Small intestine (tissue), 7 donors: ENCODE results near the gene RABL3. TPM values are rescaled to one million over a fixed set of nuclear protein-coding genes. Genes with fewer than 3 reads are reported as not detected.

Experiments used
- DNase-seq, 2 donors: peaks; one replicate each; pipeline versions ENCODE4 v3.0.0 to v3.0.0-alpha.2; 2013
- FAIRE-seq: peaks from 2 replicates; lab custom pipeline; 2012; peaks lifted over from hg19 to GRCh38; lab: Jason Lieb, UNC
- H3K27ac ChIP-seq, 3 donors: one replicate each; pipeline ENCODE4 v1.5.1; 2013; ENCODE audit warnings: low read length in 2 of 3, mild to moderate bottlenecking in 2 of 3, control low read depth in 1 of 3, inconsistent platforms in 1 of 3, low read depth in 1 of 3, moderate library complexity in 1 of 3
- H3K27me3 ChIP-seq, 3 donors: one replicate each; pipeline ENCODE4 v1.6.1; 2013; ENCODE audit warnings: low read length in 3 of 3, inconsistent platforms in 1 of 3; ENCODE audit not compliant: control insufficient read depth in 3 of 3, insufficient read depth in 3 of 3
- H3K36me3 ChIP-seq, 3 donors: one replicate each; pipeline ENCODE4 v1.6.1; 2013; ENCODE audit warnings: low read length in 3 of 3, inconsistent platforms in 1 of 3, low read depth in 1 of 3, mild to moderate bottlenecking in 1 of 3, moderate library complexity in 1 of 3; ENCODE audit not compliant: control insufficient read depth in 3 of 3, insufficient read depth in 2 of 3
- H3K4me1 ChIP-seq, 3 donors: one replicate each; pipeline ENCODE4 v1.6.1; 2013; ENCODE audit warnings: low read length in 2 of 3, inconsistent platforms in 1 of 3, low read depth in 1 of 3, mild to moderate bottlenecking in 1 of 3, moderate library complexity in 1 of 3; ENCODE audit not compliant: control insufficient read depth in 3 of 3, insufficient read depth in 2 of 3
- H3K4me3 ChIP-seq, 3 donors: one replicate each; pipeline ENCODE4 v1.5.1; 2013; ENCODE audit warnings: low read length in 3 of 3, control low read depth in 1 of 3, inconsistent platforms in 1 of 3, low read depth in 1 of 3, mild to moderate bottlenecking in 1 of 3, moderate library complexity in 1 of 3
- H3K9me3 ChIP-seq, 2 donors: one replicate each; pipeline ENCODE4 v1.6.1; 2013; ENCODE audit warnings: low read depth in 1 of 2, low read length in 1 of 2; ENCODE audit not compliant: control insufficient read depth in 2 of 2, insufficient read depth in 1 of 2
- WGBS, 3 donors: extraction: QIAGEN DNeasy Blood & Tissue Kit; methylation state at CpG; one replicate each; pipeline ENCODE4 v1.1.7; 2013; 5-methylcytosine and 5-hydroxymethylcytosine counted together
- polyA plus RNA-seq, 4 donors: library from polyadenylated mRNA; stranded (reverse) in 3 of 4; unstranded in 1 of 4; fragments of 200-250 nt in 3 of 4; fragments of 120-200 nt in 1 of 4; gene quantifications; one replicate each; pipeline versions ENCODE4 v1.2.1 to v1.2.3, GENCODE V29; 2013
- donor health status: healthy with polysubstance abuse.
- donor health status: control.
- donor health status: control.
- donor health status: Bipolar disorder and iron deficiency.
- donor health status: healthy.

RABL3 gene
- polyA plus RNA-seq, 4 donors, result 7.6 to 20.8 (median 10.2) TPM

GRCh38 chr3:120710369-120710768 lies 31.9 kb downstream of the RABL3 start:
- no peaks in the 10 kb centered on the region for H3K27me3 ChIP-seq
- no peak overlapping the region for H3K27ac ChIP-seq
- WGBS, 3 donors, result 93 to 100% (median 93%) methylated on average over 1 of the region's 1 CpG
- no peak for FAIRE-seq
- DNase-seq, result no peak
- H3K9me3 ChIP-seq, result no peaks in the 10 kb centered on the region
- no peaks in the 10 kb centered on the region for H3K4me1 ChIP-seq
- no peak overlapping the region for H3K4me3 ChIP-seq
- H3K36me3 ChIP-seq, result no peaks in the 10 kb centered on the region

GRCh38 chr3:120708408-120708807 lies 33.9 kb downstream of the RABL3 start:
- Histone ChIP-seq H3K4me1 (no peaks in the 10 kb centered on the region), H3K27ac (no peak overlapping the region), H3K4me3 (no peak overlapping the region), H3K9me3 (no peaks in the 10 kb centered on the region), H3K27me3 (no peaks in the 10 kb centered on the region), H3K36me3 (peaks cover 0 to 3% (median 0%) of the 10 kb centered on the region in 3 donors)
- FAIRE-seq (no peak), DNase-seq (no peak)

DNA sequence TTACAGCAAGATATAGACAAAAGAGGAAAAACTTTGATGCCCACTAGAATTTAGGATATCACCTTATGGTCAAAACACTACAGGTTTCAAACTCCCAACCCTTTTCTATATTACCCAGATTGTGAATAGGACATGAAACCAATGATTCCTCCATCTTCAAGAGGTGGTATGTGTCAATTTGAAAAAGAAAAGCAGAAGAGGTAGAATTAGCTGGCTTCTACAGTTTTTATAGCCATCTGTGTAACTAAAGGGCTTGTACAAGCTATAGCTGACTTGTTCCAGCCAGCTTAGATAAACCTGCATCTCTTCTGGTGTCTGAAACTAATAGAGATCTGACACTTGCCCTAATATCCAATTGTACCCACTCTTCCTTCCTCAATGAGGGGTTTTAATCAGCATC lies 35.4 kb downstream of the RABL3 start:
- H3K4me1 ChIP-seq, result no peaks in the 10 kb centered on the region
- no peak for DNase-seq
- H3K9me3 ChIP-seq, result peaks cover 0 to 4% of the 10 kb centered on the region in 2 donors
- FAIRE-seq, result no peak
- no peak overlapping the region for H3K4me3 ChIP-seq
- H3K27ac ChIP-seq, result no peak overlapping the region
- peaks cover 0 to 6% (median 0%) of the 10 kb centered on the region in 3 donors for H3K36me3 ChIP-seq
- H3K27me3 ChIP-seq, result no peaks in the 10 kb centered on the region

- Histone ChIP-seq H3K27ac (no peak overlapping the region), H3K4me3 (no peak overlapping the region), H3K27me3 (no peaks in the 10 kb centered on the region), H3K4me1 (no peaks in the 10 kb centered on the region), H3K36me3 (peaks cover 0 to 6% (median 0%) of the 10 kb centered on the region in 3 donors), H3K9me3 (peaks cover 0 to 4% of the 10 kb centered on the region in 2 donors)
- no peak for FAIRE-seq
- 90 to 95% (median 91%) methylated on average over 5 of the region's 5 CpGs for WGBS, 3 donors
- no peak for DNase-seq
Measured at GRCh38 chr3:120705884-120706582, 36.3 kb downstream of the RABL3 start.

- no peak for FAIRE-seq
- Histone ChIP-seq H3K27me3 (no peaks in the 10 kb centered on the region), H3K9me3 (peaks cover 0 to 4% of the 10 kb centered on the region in 2 donors), H3K4me3 (no peak overlapping the region), H3K4me1 (no peaks in the 10 kb centered on the region), H3K36me3 (peaks cover 0 to 3% (median 2%) of the 10 kb centered on the region in 3 donors), H3K27ac (no peak overlapping the region)
- no peak for DNase-seq
- WGBS, 3 donors, result 69 to 85% (median 74%) methylated on average over 3 of the region's 3 CpGs
Measured at GRCh38 chr3:120699333-120699732, 43.0 kb downstream of the RABL3 start.

DNA sequence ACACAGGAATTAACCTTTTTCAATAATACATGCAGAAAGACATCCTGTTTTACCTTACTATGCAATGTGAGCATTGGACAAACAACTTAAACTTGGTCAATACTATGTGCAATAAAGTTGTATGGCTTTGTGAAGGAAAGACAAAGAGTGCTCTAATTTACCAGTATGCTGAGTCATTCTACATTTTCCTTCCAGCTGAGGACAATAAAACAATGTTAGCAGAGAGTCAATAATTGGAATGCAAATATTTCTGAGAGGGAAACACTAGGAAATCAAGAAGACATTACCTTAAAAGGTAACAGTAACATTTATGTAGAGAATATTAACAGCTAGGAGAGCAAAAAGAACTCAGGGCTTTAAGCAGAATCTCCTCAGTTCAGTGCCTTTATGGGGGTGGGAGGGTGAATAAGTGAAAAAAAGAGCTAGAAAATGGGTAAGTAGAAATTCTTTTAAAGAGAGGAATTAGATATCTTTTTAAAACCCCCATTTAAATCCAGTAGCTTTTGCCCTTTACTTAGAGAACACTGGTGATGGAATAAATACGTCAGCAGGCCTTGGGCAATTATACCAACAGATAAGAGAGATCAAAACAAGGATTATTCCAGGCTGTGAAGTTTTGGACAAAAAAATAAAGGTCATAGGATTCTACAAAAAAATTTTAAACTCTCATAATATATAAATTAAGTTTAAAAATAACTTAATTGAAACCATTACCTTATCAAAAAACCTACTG lies 48.7 kb downstream of the RABL3 start:
- peak; percentile 50 to 71 for DNase-seq
- Histone ChIP-seq H3K36me3 (peaks cover 2 to 3% (median 2%) of the 10 kb centered on the region in 3 donors), H3K27ac (peak overlapping the region in 1 of 3 donors; percentile 30), H3K4me3 (no peak overlapping the region), H3K27me3 (no peaks in the 10 kb centered on the region), H3K9me3 (no peaks in the 10 kb centered on the region), H3K4me1 (peaks cover 0 to 5% (median 0%) of the 10 kb centered on the region in 3 donors)
- 49 to 68% (median 52%) methylated on average over 1 of the region's 1 CpG for WGBS, 3 donors
- FAIRE-seq, result no peak

- Histone ChIP-seq H3K36me3 (peaks cover 0 to 5% (median 2%) of the 10 kb centered on the region in 3 donors), H3K9me3 (no peaks in the 10 kb centered on the region), H3K4me1 (peaks cover 0 to 5% (median 0%) of the 10 kb centered on the region in 3 donors), H3K4me3 (no peak overlapping the region), H3K27ac (no peak overlapping the region), H3K27me3 (no peaks in the 10 kb centered on the region)
- 90 to 97% (median 90%) methylated on average over 3 of the region's 3 CpGs for WGBS, 3 donors
- DNase-seq, result no peak
- FAIRE-seq, result no peak
Measured at GRCh38 chr3:120689395-120689794, 52.9 kb downstream of the RABL3 start.

GRCh38 chr3:120688121-120688520 lies 54.2 kb downstream of the RABL3 start:
- Histone ChIP-seq H3K4me1 (peaks cover 0 to 5% (median 2%) of the 10 kb centered on the region in 3 donors), H3K9me3 (no peaks in the 10 kb centered on the region), H3K4me3 (no peak overlapping the region), H3K36me3 (peaks cover 0 to 5% (median 2%) of the 10 kb centered on the region in 3 donors), H3K27me3 (no peaks in the 10 kb centered on the region), H3K27ac (no peak overlapping the region)
- FAIRE-seq (no peak), DNase-seq (no peak)
